G401 (cell line): Measurements from ENCODE around the gene ADGRG1. TPM values are rescaled to one million over a fixed set of nuclear protein-coding genes. Genes with fewer than 3 reads are reported as not detected.

ENCODE experiments used
- DNase-seq: peaks from one replicate; pipeline ENCODE4 v3.0.0-alpha.2; 2015; ENCODE audit warnings: low spot score
- in situ Hi-C: cut with HindIII; loops from 2 replicates; pipeline ENCODE4 v1.10.0; 2016; ENCODE audit warnings: low sequenced_read_pairs, mixed read lengths
- total RNA-seq: library from RNA; depleted of rRNA; stranded (reverse); fragments of >200 nt; shearing (Covaris generic); gene quantifications from 2 replicates; pipeline ENCODE4 v1.2.3, GENCODE V29; 2014

The ADGRG1 gene
- total RNA-seq, 1 experiment from 2014 or later = 4.1 TPM

GRCh38 chr16:57617604-57618111 lies 10.8 kb upstream of the ADGRG1 start:
- in situ Hi-C loops = no loop called here
- no peak for DNase-seq

GRCh38 chr16:57618296-57619132 lies 9.9 kb upstream of the ADGRG1 start:
- in situ Hi-C loops = no loop called here
- DNase-seq = no peak

GRCh38 chr16:57619133-57619605 lies 9.3 kb upstream of the ADGRG1 start:
- in situ Hi-C loops = no loop called here
- no peak for DNase-seq

GRCh38 chr16:57619606-57620334 lies 8.7 kb upstream of the ADGRG1 start:
- in situ Hi-C loops = no loop called here
- no peak for DNase-seq

- no peak for DNase-seq
- in situ Hi-C loops = no loop called here
Measured at GRCh38 chr16:57620335-57621231, 7.8 kb upstream of the ADGRG1 start.

GRCh38 chr16:57621521-57622271 lies 6.7 kb upstream of the ADGRG1 start:
- in situ Hi-C loops = no loop called here
- DNase-seq = no peak

GRCh38 chr16:57622361-57623250 lies 5.8 kb upstream of the ADGRG1 start:
- in situ Hi-C loops = no loop called here
- DNase-seq = no peak

GRCh38 chr16:57623251-57624043 lies 5.0 kb upstream of the ADGRG1 start:
- in situ Hi-C loops = no loop called here
- no peak for DNase-seq

- DNase-seq = no peak
- in situ Hi-C loops = no loop called here
Measured at GRCh38 chr16:57624044-57624688, 4.3 kb upstream of the ADGRG1 start.

GRCh38 chr16:57624806-57625500 lies 3.5 kb upstream of the ADGRG1 start:
- in situ Hi-C loops = no loop called here
- DNase-seq = peak; percentile 85

GRCh38 chr16:57626420-57627170 lies 1.8 kb upstream of the ADGRG1 start:
- DNase-seq = peak; percentile 35
- in situ Hi-C loops = no loop called here

- in situ Hi-C loops = no loop called here
- peak; percentile 33 for DNase-seq
Measured at GRCh38 chr16:57627184-57627871, 1.1 kb upstream of the ADGRG1 start.

GRCh38 chr16:57628783-57629293 lies 408 bp downstream of the ADGRG1 start:
- in situ Hi-C loops = no loop called here
- no peak for DNase-seq
